22Rv1 (cell line): Measurements from ENCODE around the gene INSYN2B.

Source experiments
- ZFX ChIP-seq: fragments of 450-650 bp; IDR thresholded peaks from 2 replicates; pipeline ENCODE4 v1.6.1; 2017; ENCODE audit warnings: antibody characterized with exemption, borderline replicate concordance
- TF ChIP-seq, protein P1 (sequence below): fragments of 450-650 bp; IDR thresholded peaks from 2 replicates; pipeline ENCODE4 v1.5.1; 2017; ENCODE audit warnings: mild to moderate bottlenecking

GRCh38 chr5:169956126-169956525 is 24.2 kb downstream of the INSYN2B start:
- TF ChIP-seq, protein P1, sequence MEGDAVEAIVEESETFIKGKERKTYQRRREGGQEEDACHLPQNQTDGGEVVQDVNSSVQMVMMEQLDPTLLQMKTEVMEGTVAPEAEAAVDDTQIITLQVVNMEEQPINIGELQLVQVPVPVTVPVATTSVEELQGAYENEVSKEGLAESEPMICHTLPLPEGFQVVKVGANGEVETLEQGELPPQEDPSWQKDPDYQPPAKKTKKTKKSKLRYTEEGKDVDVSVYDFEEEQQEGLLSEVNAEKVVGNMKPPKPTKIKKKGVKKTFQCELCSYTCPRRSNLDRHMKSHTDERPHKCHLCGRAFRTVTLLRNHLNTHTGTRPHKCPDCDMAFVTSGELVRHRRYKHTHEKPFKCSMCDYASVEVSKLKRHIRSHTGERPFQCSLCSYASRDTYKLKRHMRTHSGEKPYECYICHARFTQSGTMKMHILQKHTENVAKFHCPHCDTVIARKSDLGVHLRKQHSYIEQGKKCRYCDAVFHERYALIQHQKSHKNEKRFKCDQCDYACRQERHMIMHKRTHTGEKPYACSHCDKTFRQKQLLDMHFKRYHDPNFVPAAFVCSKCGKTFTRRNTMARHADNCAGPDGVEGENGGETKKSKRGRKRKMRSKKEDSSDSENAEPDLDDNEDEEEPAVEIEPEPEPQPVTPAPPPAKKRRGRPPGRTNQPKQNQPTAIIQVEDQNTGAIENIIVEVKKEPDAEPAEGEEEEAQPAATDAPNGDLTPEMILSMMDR, result no peak
- no peak for TF ChIP-seq ZFX
